Mucosa of rectum (tissue), 2 donors: ENCODE measurements around the gene GPR12.
A peak's percentile ranks its signal among the peaks of the same experiment; 100 is the strongest.

ENCODE experiments used
- H3K27ac ChIP-seq, 2 donors: one replicate each; pipeline ENCODE4 v1.7.0; 2013; ENCODE audit warnings: inconsistent platforms in 2 of 2, low read depth in 2 of 2, low read length in 2 of 2
- H3K27me3 ChIP-seq, 2 donors: one replicate each; pipeline ENCODE4 v1.7.0; 2013; ENCODE audit warnings: low read length in 2 of 2; ENCODE audit not compliant: control insufficient read depth in 2 of 2, insufficient read depth in 2 of 2
- H3K36me3 ChIP-seq, 2 donors: one replicate each; pipeline ENCODE4 v1.7.0; 2013; ENCODE audit warnings: low read length in 2 of 2; ENCODE audit not compliant: control insufficient read depth in 2 of 2, insufficient read depth in 2 of 2
- H3K4me1 ChIP-seq, 2 donors: one replicate each; pipeline ENCODE4 v1.7.0; 2013; ENCODE audit warnings: low read length in 2 of 2, mild to moderate bottlenecking in 1 of 2; ENCODE audit not compliant: control insufficient read depth in 2 of 2, insufficient read depth in 2 of 2
- H3K4me3 ChIP-seq, 2 donors: one replicate each; pipeline ENCODE4 v1.7.0; 2013; ENCODE audit warnings: low read length in 2 of 2
- H3K9ac ChIP-seq, 2 donors: one replicate each; pipeline ENCODE4 v1.7.0; 2013; ENCODE audit warnings: low read length in 2 of 2, low read depth in 1 of 2, mild to moderate bottlenecking in 1 of 2
- H3K9me3 ChIP-seq, 2 donors: one replicate each; pipeline ENCODE4 v1.7.0; 2013; ENCODE audit warnings: low read length in 2 of 2; ENCODE audit not compliant: control insufficient read depth in 2 of 2
- donor health status: healthy.
- donor health status: Normal muscosa, but diverticular disease.

The GPR12 gene

DNA sequence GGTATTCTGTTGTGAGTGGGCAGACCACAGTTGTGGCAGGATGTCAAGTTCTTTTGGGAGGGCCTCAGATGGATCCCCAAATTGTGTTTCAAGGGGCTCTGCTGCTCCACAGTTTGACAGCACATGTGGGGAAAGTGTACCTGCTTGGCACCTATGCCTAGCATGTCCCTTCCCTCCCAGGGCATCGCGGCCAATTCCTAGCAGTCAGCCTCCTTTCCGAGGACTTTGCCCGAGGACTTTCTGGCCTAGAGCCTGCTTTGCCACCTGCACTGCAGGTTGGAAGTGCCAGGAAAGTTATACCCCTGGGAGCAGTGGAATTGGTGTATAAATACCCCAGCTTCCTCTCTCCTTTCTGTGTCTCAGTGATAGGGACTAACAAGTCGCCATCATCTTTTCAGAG lies 11.9 kb upstream of the GPR12 start:
- Histone ChIP-seq H3K27me3 (no peaks in the 10 kb centered on the region), H3K36me3 (no peaks in the 10 kb centered on the region), H3K4me1 (no peaks in the 10 kb centered on the region), H3K9ac (no peak overlapping the region), H3K4me3 (no peak overlapping the region), H3K27ac (no peak overlapping the region), H3K9me3 (no peaks in the 10 kb centered on the region)

DNA sequence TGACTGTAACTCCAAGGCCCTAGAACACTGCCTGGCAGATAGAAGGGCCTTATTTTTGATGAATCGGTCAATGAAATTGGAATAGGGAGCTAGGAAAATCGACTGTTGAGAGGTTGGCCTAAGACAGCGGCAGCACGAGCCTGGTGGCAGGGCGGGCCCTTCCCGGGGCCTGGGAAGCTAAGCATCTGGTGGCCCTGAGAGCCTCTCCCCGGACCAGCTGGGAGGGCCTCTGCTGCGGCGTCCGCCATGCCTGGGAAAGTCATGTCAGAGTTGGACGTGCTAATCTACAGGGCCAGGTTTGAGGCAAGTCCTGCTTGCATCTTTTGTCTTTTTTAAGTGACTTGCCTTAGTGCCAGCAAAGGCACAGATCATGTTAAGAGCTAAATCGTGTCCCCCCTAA lies 11.2 kb upstream of the GPR12 start:
- H3K36me3 ChIP-seq = no peaks in the 10 kb centered on the region
- H3K9me3 ChIP-seq = no peaks in the 10 kb centered on the region
- no peaks in the 10 kb centered on the region for H3K27me3 ChIP-seq
- no peak overlapping the region for H3K27ac ChIP-seq
- no peak overlapping the region for H3K9ac ChIP-seq
- no peak overlapping the region for H3K4me3 ChIP-seq
- no peaks in the 10 kb centered on the region for H3K4me1 ChIP-seq

DNA sequence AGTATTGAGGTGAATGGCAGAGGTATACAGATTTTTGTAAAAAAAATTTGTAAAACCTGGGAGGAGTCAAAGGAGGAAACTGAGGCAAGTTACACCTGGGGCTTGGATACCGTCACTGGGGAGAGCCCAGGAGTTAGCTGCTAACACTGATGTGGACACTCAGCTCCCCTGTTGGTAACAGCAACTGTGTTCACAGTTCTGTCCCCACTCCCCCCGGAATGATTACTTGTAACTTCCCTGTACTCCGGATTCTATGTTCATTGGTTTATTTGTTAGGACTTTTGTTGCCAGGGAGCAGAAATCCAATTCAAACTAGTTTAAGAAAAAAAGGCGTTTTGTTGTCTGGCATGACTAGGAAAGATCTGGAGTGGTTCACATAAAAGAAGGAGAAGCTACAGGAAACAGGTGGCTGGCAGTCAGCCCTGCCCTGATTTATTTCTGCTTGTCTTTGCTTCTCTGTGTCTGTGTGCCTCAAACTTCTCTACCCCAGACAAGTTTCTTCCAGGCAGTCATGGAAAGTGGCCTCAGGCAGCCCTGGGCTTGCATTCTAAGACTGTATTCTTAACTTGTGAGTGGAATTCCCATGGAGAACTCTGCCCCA lies 2.3 kb upstream of the GPR12 start:
- H3K9ac ChIP-seq = no peak overlapping the region
- peaks cover 11 to 35% of the 10 kb centered on the region in 2 donors for H3K27me3 ChIP-seq
- no peak overlapping the region for H3K27ac ChIP-seq
- no peak overlapping the region for H3K4me3 ChIP-seq
- H3K4me1 ChIP-seq = no peaks in the 10 kb centered on the region
- H3K9me3 ChIP-seq = no peaks in the 10 kb centered on the region
- H3K36me3 ChIP-seq = no peaks in the 10 kb centered on the region

DNA sequence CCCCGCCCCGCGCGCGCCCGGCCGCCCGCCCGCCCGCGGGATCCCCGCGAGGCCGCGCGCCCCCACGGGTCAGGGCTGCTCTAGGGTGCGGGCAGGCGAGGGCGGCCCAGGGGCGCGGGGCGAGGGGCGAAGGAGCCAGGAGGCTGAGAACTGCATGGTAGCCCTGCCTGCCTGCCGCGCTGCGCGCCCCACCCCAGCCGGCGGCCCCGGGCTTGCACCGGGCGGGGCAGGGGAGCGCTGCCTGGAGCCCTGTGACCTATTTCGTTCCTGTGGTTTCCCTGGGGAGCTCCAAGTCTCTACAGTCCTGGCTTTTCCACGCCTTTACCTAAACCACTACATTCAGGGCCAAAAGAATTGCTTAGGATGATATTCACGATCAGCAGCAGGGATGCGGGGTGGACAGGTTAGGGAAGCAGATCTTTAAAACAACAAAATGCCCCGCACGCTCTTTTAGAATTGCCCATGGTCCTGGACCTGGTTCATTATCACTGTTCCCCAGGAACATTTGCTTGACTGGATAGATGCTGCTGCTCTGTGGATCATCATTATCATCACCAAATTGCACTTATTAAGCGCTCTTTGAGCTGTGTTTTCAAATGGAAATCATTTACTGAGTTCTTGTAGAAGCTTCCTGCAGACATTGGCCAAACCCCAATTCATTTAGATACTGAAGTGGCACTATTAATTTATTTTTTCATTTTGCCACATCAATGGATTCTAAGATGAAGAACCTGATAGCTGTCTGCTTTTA lies 421 bp upstream of the GPR12 start:
- Histone ChIP-seq H3K36me3 (no peaks in the 10 kb centered on the region), H3K9ac (no peak overlapping the region), H3K27me3 (peaks cover 11 to 39% of the 10 kb centered on the region in 2 donors), H3K4me1 (no peaks in the 10 kb centered on the region), H3K9me3 (no peaks in the 10 kb centered on the region), H3K4me3 (no peak overlapping the region), H3K27ac (no peak overlapping the region)

DNA sequence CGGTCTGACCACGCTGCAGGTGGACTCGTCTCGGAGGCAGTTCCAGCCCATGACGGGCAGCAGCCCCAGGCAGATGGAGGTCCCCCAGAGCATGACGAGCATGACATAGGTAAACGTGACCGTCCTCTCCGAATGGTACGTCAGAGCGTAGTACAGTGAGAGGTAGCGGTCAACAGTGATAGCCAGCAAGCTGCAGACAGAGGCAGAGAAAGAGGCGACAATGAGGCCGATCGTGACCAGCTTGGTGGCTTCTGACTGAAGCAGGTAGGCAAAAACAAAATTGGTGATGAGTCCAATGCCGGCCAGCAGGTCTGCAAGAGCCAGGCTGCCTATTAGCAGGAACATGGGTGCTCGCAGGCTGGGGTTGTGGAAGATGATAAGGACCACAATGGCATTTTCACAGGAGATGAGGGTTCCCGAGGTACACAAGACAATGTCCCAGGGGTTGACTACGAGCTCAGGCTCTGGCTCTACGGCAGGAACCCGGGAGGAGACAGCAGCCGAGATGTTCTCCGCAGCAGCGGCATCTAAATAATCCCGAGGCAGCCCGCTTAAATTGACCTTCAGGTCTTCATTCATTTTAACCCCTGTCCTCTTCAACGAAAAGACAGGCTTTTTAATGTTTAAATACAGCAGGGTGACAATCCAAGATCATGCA lies 1.2 kb downstream of the GPR12 start:
- Histone ChIP-seq H3K36me3 (no peaks in the 10 kb centered on the region), H3K4me3 (peak overlapping the region in 1 of 2 donors; percentile 9), H3K27ac (no peak overlapping the region), H3K4me1 (no peaks in the 10 kb centered on the region), H3K9me3 (no peaks in the 10 kb centered on the region), H3K27me3 (peaks cover 9 to 39% of the 10 kb centered on the region in 2 donors), H3K9ac (no peak overlapping the region)

DNA sequence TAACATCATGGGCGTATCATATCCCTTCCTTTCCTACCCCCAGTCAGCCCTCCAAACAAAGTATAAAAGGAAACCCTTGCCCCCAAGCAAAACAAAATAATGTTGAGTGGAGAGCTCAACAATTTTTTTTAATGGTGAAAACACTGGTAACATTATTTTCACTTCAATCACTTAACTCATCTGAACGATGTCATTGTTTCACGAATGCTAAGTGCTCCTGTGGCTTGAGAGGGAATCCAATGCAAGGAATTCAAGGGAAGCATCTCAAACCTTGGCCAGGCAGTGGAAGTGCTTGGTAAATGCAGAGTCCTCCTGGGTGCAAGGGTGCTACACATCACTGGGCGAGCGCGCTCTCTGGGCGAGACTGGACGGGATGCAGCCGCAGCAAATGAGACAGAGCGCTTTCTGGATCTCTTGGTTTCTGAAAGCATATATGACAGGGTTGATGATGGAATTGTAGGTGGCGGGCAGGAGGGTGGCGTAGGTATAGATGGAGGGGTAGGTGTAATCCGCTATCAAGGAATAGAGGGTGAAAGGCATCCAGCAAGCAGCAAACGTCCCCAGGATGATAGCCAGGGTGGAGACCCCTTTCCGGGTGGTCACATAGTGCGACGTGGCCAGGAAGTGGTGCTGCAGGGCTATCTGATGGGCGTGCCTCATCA lies 2.0 kb downstream of the GPR12 start:
- Histone ChIP-seq H3K4me1 (no peaks in the 10 kb centered on the region), H3K9me3 (no peaks in the 10 kb centered on the region), H3K36me3 (no peaks in the 10 kb centered on the region), H3K4me3 (no peak overlapping the region), H3K27ac (no peak overlapping the region), H3K27me3 (peaks cover 9 to 37% of the 10 kb centered on the region in 2 donors), H3K9ac (no peak overlapping the region)

DNA sequence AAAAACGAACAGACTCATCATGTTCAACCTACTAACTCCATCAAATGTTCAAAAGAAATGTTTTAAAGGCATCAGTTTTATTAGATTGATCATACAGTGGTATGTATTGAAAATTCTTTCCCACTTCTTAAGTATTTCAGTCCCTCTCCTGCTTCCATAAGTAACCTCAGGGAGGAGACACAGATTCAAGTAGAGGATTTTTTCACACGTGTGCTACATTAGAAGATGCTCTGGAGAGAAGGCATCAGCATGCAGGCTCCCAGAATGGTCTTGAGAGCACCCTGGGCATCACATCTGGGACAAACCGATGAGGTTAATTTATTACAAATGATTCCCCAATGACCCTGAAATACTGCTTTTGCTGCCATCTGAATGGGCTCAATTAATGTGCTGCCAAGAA lies 3.6 kb downstream of the GPR12 start:
- Histone ChIP-seq H3K36me3 (no peaks in the 10 kb centered on the region), H3K27me3 (peaks cover 6 to 30% of the 10 kb centered on the region in 2 donors)

DNA sequence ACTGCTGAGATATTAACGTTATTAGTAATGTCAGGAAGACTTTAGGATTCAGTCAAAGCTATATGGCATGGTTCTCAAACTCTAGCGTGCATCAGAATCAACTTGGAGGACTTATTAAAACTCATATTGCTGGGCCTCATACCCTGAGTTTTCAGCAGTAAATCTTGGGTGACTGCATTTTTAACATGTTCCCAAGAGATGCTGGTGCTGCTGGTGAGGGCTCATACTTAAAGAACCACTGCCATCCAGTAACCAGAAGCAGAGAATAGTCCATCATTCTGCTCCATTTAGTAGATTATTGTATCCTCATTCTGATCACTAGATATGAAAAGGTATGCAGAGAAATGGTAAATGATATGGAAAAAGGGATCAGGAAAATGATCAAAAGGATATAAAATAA lies 7.9 kb downstream of the GPR12 start:
- H3K9me3 ChIP-seq = no peaks in the 10 kb centered on the region
- no peaks in the 10 kb centered on the region for H3K4me1 ChIP-seq
- H3K27ac ChIP-seq = no peak overlapping the region
- no peak overlapping the region for H3K9ac ChIP-seq
- H3K4me3 ChIP-seq = no peak overlapping the region
- no peaks in the 10 kb centered on the region for H3K36me3 ChIP-seq
- peaks cover 0 to 5% of the 10 kb centered on the region in 2 donors for H3K27me3 ChIP-seq

More for the DNA sequence above, 3.6 kb downstream of the GPR12 start:
- H3K9ac ChIP-seq = no peak overlapping the region
- H3K9me3 ChIP-seq = no peaks in the 10 kb centered on the region
- no peak overlapping the region for H3K4me3 ChIP-seq
- no peak overlapping the region for H3K27ac ChIP-seq
- no peaks in the 10 kb centered on the region for H3K4me1 ChIP-seq

DNA sequence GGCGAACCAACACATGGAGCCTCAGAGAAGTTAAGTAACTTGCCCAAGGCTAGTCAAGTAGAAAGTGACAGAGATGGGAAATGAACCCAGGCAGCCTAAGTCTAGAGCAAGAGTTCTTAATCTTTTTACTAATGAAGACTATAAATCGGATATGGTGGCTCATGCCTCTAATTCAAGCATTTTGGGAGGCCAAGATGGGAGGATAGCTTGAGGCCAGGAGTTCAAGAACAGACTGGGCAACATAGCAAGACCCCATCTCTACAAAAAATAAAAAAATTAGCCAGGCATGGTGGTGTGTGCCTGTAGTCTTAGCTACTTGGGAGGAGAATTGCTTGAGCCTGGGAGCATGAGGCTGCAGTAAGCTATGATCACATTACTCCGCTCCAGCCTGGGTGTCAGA lies 10.7 kb downstream of the GPR12 start:
- Histone ChIP-seq H3K4me3 (no peak overlapping the region), H3K27me3 (peaks cover 0 to 3% of the 10 kb centered on the region in 2 donors), H3K36me3 (no peaks in the 10 kb centered on the region), H3K9ac (no peak overlapping the region), H3K9me3 (no peaks in the 10 kb centered on the region), H3K27ac (no peak overlapping the region), H3K4me1 (no peaks in the 10 kb centered on the region)

DNA sequence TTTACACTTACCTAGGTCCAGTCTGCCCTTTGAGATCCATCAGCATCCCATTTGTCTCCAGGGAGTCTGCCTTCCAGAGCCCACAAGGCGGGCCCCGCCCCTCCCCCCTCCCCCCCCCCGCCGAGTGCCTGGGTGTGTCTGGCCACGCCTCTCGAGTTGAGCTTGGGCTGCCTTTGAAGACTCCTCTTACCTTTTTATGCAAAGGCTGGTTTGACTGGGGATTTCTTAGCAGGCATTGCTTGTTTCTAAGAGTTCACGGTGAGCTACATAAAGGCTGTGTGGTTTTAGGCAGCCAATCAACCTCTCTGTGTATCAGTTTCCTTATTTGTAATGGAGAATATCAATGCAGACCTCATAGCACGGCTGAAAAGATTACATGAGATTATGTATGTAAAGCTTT lies 11.3 kb downstream of the GPR12 start:
- no peaks in the 10 kb centered on the region for H3K36me3 ChIP-seq
- no peaks in the 10 kb centered on the region for H3K4me1 ChIP-seq
- peaks cover 3 to 7% of the 10 kb centered on the region in 2 donors for H3K27me3 ChIP-seq
- H3K27ac ChIP-seq = no peak overlapping the region
- no peaks in the 10 kb centered on the region for H3K9me3 ChIP-seq
- H3K4me3 ChIP-seq = no peak overlapping the region
- no peak overlapping the region for H3K9ac ChIP-seq
